ENCODE results near the gene GTF2F1. TPM values are rescaled to one million over a fixed set of nuclear protein-coding genes. Genes with fewer than 3 reads are reported as not detected.

Gene GTF2F1
- total and polyA plus RNA-seq, 10 donors: 28.3 to 51.4 (median 41.5) TPM

DNA sequence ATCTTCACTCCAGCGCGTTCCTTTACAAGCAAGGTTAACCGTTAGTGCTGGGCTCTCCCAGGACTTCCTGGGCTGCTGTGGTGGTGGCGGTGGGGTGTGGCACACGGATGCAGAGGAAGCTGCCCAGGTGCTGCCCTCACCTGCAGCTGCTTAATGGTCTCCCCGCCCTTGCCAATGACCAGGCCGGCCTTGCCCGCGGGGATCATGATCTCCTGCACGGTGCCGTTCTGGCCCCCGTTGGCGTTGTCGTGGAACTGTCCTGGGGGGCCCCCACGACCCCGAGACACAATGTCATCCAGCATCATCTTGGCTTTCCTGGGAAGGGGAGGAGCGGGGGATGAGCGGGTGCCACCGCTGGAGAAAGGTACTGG is 25.6 kb upstream of the GTF2F1 start:
- Histone ChIP-seq H3K9me3 (no peaks in the 10 kb centered on the region), H3K36me3 (peaks cover 3 to 88% (median 79%) of the 10 kb centered on the region in 6 donors), H3K27me3 (replicated peaks in 1 of 7) (no peaks in the 10 kb centered on the region), H3K4me3 (no peak overlapping the region), H3K4me1 (peaks cover 10 to 46% (median 23%) of the 10 kb centered on the region in 6 donors), H3K27ac (no peak overlapping the region)
- 92 to 95% (median 94%) methylated on average over 17 to 19 of the region's 19 CpGs for WGBS, 5 donors
- TF ChIP-seq, protein P1, sequence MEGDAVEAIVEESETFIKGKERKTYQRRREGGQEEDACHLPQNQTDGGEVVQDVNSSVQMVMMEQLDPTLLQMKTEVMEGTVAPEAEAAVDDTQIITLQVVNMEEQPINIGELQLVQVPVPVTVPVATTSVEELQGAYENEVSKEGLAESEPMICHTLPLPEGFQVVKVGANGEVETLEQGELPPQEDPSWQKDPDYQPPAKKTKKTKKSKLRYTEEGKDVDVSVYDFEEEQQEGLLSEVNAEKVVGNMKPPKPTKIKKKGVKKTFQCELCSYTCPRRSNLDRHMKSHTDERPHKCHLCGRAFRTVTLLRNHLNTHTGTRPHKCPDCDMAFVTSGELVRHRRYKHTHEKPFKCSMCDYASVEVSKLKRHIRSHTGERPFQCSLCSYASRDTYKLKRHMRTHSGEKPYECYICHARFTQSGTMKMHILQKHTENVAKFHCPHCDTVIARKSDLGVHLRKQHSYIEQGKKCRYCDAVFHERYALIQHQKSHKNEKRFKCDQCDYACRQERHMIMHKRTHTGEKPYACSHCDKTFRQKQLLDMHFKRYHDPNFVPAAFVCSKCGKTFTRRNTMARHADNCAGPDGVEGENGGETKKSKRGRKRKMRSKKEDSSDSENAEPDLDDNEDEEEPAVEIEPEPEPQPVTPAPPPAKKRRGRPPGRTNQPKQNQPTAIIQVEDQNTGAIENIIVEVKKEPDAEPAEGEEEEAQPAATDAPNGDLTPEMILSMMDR (IDR thresholded peaks at IDR 0.05 in 8 of 11, conservative IDR thresholded peaks at IDR 0.05 in 3 of 11): no peak
- TF ChIP-seq POLR2A (IDR thresholded peaks at IDR 0.05): no peak
- peak in 1 of 3 donors; percentile 37 for TF ChIP-seq POLR2AphosphoS5 (IDR thresholded peaks at IDR 0.05)
- no peak for DNase-seq
- intact Hi-C loops (cut with DNase I; ENCODE audit: low total_unique reads): no loop called here

DNA sequence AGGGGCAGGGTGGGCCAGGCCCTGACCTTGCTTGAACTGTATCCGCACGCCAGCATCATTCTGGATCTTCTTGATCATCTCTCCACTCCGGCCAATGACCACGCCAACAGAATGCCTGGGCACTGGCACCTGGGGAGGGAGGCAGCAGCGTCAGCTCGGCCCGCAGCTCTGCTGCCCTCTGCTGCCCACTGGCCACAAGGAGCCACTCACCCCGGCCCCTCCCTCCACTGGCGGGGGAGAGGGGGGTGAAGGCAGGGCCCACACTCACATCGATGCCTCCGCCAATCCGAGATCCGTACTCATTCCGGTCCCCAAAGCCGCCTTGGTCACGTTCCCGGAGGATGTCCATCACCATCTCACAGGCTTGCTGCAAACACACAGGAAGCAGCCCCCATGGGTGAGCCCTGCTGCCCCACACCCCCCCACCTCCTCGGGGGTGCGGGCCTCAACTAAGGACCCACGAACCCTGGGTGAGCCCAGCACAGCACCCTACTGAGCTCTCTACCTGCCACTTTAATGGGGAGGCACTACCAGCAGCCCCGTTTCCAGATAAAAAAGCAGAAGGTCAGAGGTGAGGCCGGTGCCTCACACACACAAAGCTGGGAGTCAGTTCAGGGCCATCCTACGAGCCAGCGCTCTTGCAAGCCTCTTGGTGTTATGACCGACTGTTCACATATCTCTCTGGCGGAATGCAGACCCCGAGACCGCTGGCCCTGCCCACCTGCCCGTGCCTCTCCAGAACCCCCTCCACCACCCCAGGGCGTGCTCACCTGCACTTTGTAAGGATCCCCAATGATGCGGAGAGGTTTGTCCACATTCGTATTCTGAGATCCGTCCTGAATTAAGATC is 25.0 kb upstream of the GTF2F1 start:
- H3K27me3 ChIP-seq (replicated peaks in 1 of 7): no peaks in the 10 kb centered on the region
- intact Hi-C loops (cut with DNase I; ENCODE audit: low total_unique reads): no loop called here
- peaks cover 3 to 94% (median 80%) of the 10 kb centered on the region in 6 donors for H3K36me3 ChIP-seq
- 75 to 88% (median 86%) methylated on average over 32 to 33 of the region's 33 CpGs for WGBS, 5 donors
- H3K27ac ChIP-seq: no peak overlapping the region
- H3K4me1 ChIP-seq: peaks cover 4 to 40% (median 17%) of the 10 kb centered on the region in 6 donors
- H3K4me3 ChIP-seq: no peak overlapping the region
- no peaks in the 10 kb centered on the region for H3K9me3 ChIP-seq
- TF ChIP-seq POLR2A (IDR thresholded peaks at IDR 0.05) (no peak), POLR2AphosphoS5 (IDR thresholded peaks at IDR 0.05) (peak in 1 of 3 donors; percentile 64)
- TF ChIP-seq, protein P1 (IDR thresholded peaks at IDR 0.05 in 8 of 11, conservative IDR thresholded peaks at IDR 0.05 in 3 of 11): peak in 1 of 11 experiments; percentile 41
- no peak for DNase-seq

- Histone ChIP-seq H3K9me3 (no peaks in the 10 kb centered on the region), H3K4me3 (no peak overlapping the region), H3K27ac (no peak overlapping the region), H3K4me1 (peaks cover 0 to 29% (median 7%) of the 10 kb centered on the region in 6 donors), H3K27me3 (replicated peaks in 1 of 7) (no peaks in the 10 kb centered on the region), H3K36me3 (peaks cover 3 to 92% (median 80%) of the 10 kb centered on the region in 6 donors)
- WGBS, 5 donors: 94 to 96% (median 95%) methylated on average over 11 to 29 of the region's 29 CpGs
- TF ChIP-seq, protein P1 (IDR thresholded peaks at IDR 0.05 in 8 of 11, conservative IDR thresholded peaks at IDR 0.05 in 3 of 11): no peak
- TF ChIP-seq POLR2AphosphoS5 (IDR thresholded peaks at IDR 0.05): peak in 1 of 3 donors; percentile 35
- no peak for TF ChIP-seq POLR2A (IDR thresholded peaks at IDR 0.05)
- intact Hi-C loops (cut with DNase I; ENCODE audit: low total_unique reads): no loop called here
- no peak for DNase-seq
Measured at GRCh38 chr19:6416658-6417405, 23.9 kb upstream of the GTF2F1 start.
